HepG2 (cell line): ENCODE measurements around the gene XXYLT1. TPM values are rescaled to one million over a fixed set of nuclear protein-coding genes. Genes with fewer than 3 reads are reported as not detected.
A peak's percentile ranks its signal among the peaks of the same experiment; 100 is the strongest.

Experiments
- ATAC-seq: fragments of 200-7000 bp; cut with Tn5 transposase; 3 replicates; pipeline ENCODE4 v1.9.1; 2020; ENCODE audit warnings: mild to moderate bottlenecking, moderate library complexity
- BruUV-seq: library from RNA; stranded (reverse); fragments of 400-500 nt; replicated peaks from 2 replicates; lab custom pipeline; 2021; lab: Mats Ljungman, UMichigan
- CTCF ChIA-PET: fragments of 300-600 bp; formaldehyde crosslinking; extraction: SDS; loops from one replicate; lab custom pipeline; 2021; ENCODE audit warnings: low total read pairs, inconsistent platforms, low intra/inter-chr PET ratio; lab: Yijun Ruan, JAX
- POLR2A ChIA-PET: fragments of 350-600 bp; sonication (Branson Sonifier 250); formaldehyde crosslinking; loops from one replicate; lab custom pipeline; 2020; ENCODE audit warnings: antibody characterized with exemption, inconsistent platforms; lab: Yijun Ruan, JAX
- DNase-seq: peaks from one replicate; pipeline ENCODE4 v3.0.0-alpha.2; 2015; ENCODE audit warnings: low spot score
- FAIRE-seq: peaks from 3 replicates; lab custom pipeline; 2011; peaks lifted over from hg19 to GRCh38; lab: Jason Lieb, UNC
- H2AFZ ChIP-seq: one replicate; pipeline ENCODE4 v1.6.1; 2011; ENCODE audit warnings: low read length, inconsistent platforms
- H3K27ac ChIP-seq: fragments of 300-600 bp; 3 replicates; pipeline ENCODE4 v1.8.0; 2011; ENCODE audit warnings: mixed run types, mild to moderate bottlenecking, mixed read lengths, low read length, inconsistent platforms; ENCODE audit not compliant: insufficient read depth; ENCODE audit errors: extremely low read length
- H3K27me3 ChIP-seq, 2 experiments: fragments of 200-600 bp in 1 of 2; 2 replicates in 1 of 2; 3 replicates in 1 of 2; pipeline versions ENCODE4 v1.6.0 to v1.8.0; 2011; ENCODE audit warnings: low read length in 2 of 2, mild to moderate bottlenecking in 2 of 2, moderate library complexity in 2 of 2, inconsistent platforms in 1 of 2; ENCODE audit not compliant: insufficient read depth in 2 of 2, control insufficient read depth in 1 of 2
- H3K36me3 ChIP-seq, 2 experiments: fragments of 200-600 bp in 1 of 2; replicated peaks in 1 of 2; 2 replicates in 1 of 2; 3 replicates in 1 of 2; pipeline versions ENCODE4 v1.5.1 to v1.8.0; 2011; ENCODE audit warnings: low read length in 2 of 2, inconsistent platforms in 1 of 2; ENCODE audit not compliant: insufficient read depth in 2 of 2, control insufficient read depth in 1 of 2
- H3K4me1 ChIP-seq: 2 replicates; pipeline ENCODE4 v1.5.1; 2012; ENCODE audit warnings: low read length, inconsistent platforms; ENCODE audit not compliant: insufficient read depth
- H3K4me2 ChIP-seq: 2 replicates; pipeline ENCODE4 v1.6.0; 2011; ENCODE audit warnings: low read depth, low read length, inconsistent platforms
- H3K4me3 ChIP-seq, 3 experiments: fragments of 200-600 bp in 1 of 3; sonication (generic), shearing (Covaris generic) in 1 of 3; replicated peaks in 1 of 3; 2 replicates each; pipeline ENCODE4 v1.5.1; 2011 to 2016; ENCODE audit warnings: low read length in 3 of 3, inconsistent platforms in 2 of 3, low read depth in 2 of 3, mild to moderate bottlenecking in 2 of 3, control low read depth in 1 of 3, mixed read lengths in 1 of 3; ENCODE audit not compliant: insufficient read depth in 1 of 3
- H3K79me2 ChIP-seq: one replicate; pipeline ENCODE4 v1.6.1; 2011; ENCODE audit warnings: low read length, inconsistent platforms; ENCODE audit not compliant: insufficient read depth
- H3K9ac ChIP-seq: 2 replicates; pipeline ENCODE4 v1.6.0; 2011; ENCODE audit warnings: mild to moderate bottlenecking, low read depth, low read length, inconsistent platforms; ENCODE audit not compliant: insufficient read depth
- H3K9me3 ChIP-seq: 2 replicates; pipeline ENCODE4 v1.5.1; 2012; ENCODE audit warnings: mild to moderate bottlenecking, low read length
- H4K20me1 ChIP-seq: 2 replicates; pipeline ENCODE4 v1.6.0; 2011; ENCODE audit warnings: inconsistent platforms, mild to moderate bottlenecking, low read length, moderate library complexity; ENCODE audit not compliant: insufficient read depth
- MED1 ChIP-seq: sonication (generic); formaldehyde crosslinking; IDR thresholded peaks from 2 replicates; pipeline ENCODE4 v1.4.0; 2020; ENCODE audit warnings: missing genetic modification reagents
- SP5 ChIP-seq: IDR thresholded peaks from 2 replicates; pipeline ENCODE4 v1.6.1; 2016; ENCODE audit warnings: low read depth, borderline replicate concordance
- TOPORS ChIP-seq: sonication (generic); formaldehyde crosslinking; IDR thresholded peaks from 2 replicates; pipeline ENCODE4 v1.8.0; 2023; ENCODE audit warnings: mild to moderate bottlenecking, missing genetic modification reagents
- ZNF687 ChIP-seq: sonication (generic); formaldehyde crosslinking; IDR thresholded peaks from 2 replicates; pipeline ENCODE4 v1.5.1; 2020; ENCODE audit warnings: mild to moderate bottlenecking, missing genetic modification reagents, moderate library complexity
- ZNF773 ChIP-seq: sonication (generic); formaldehyde crosslinking; IDR thresholded peaks from 2 replicates; pipeline ENCODE4 v1.4.0; 2020; ENCODE audit warnings: missing genetic modification reagents, borderline replicate concordance
- WGBS: methylation state at CpG from one replicate; pipeline ENCODE4 v1.1.6; 2017; ENCODE audit warnings: low lambda C conversion rate; 5-methylcytosine and 5-hydroxymethylcytosine counted together
- in situ Hi-C: cut with HindIII; loops from 2 replicates; pipeline ENCODE4 v1.10.0; 2017; ENCODE audit warnings: low pct_unique_long_range_greater_than_20kb; ENCODE audit not compliant: extremely low pct_ligation_motif_present
- intact Hi-C: fragments of 100-400 bp; cut with micrococcal nuclease; formaldehyde crosslinking; loops from one replicate; pipeline ENCODE4 v1.10.0; 2022; ENCODE audit not compliant: unreplicated experiment
- polyA plus RNA-seq, 8 experiments: library from polyadenylated mRNA; depleted of rRNA in 3 of 8; stranded (reverse) in 7 of 8; unstranded in 1 of 8; fragments of >200 nt; fragmentation: Illumina TruSeq in 4 of 8; extraction: Trizol in 4 of 8; gene quantifications; 2 replicates each; pipeline versions ENCODE4 v1.2.1 to v1.2.3, GENCODE V29; 2011 to 2016; ENCODE audit warnings: low read depth in 4 of 8, missing spikeins in 1 of 8, mixed read lengths in 1 of 8; ENCODE audit not compliant: insufficient read depth in 1 of 8
- total RNA-seq, 5 experiments: library from RNA; depleted of rRNA; stranded (reverse); fragments of >200 nt; fragmentation: Illumina TruSeq; extraction: Trizol; gene quantifications; 2 replicates each; pipeline ENCODE4 v1.2.3, GENCODE V29; 2016; ENCODE audit warnings: low read depth in 1 of 5

The XXYLT1 gene
- total and polyA plus RNA-seq, 2 of the 13 experiments (the other 11 are each of a cell fraction or from before 2014, with no cell fraction given), result 17.7 to 19.0 TPM

GRCh38 chr3:195251336-195252065, 19.5 kb downstream of the XXYLT1 start:
- no peak overlapping the region for H3K27ac ChIP-seq
- TF ChIP-seq SP5 (CRISPR knock-in tag), result no peak
- 0 out of 2 replicates have a peak, but pooled peaks have one; percentile 17 for TF ChIP-seq ZNF687 (CRISPR knock-in tag)
- no peak for TF ChIP-seq TOPORS (CRISPR knock-in tag)
- no peak for TF ChIP-seq MED1 (CRISPR knock-in tag)
- no peak for TF ChIP-seq ZNF773
- TF ChIP-seq, all 625 proteins: peak for 1
- no peak overlapping the region for H2AFZ ChIP-seq
- WGBS, result 90% methylated on average over 11 of the region's 14 CpGs
- no peak overlapping the region for H3K4me2 ChIP-seq
- H3K4me3 ChIP-seq, result no peak overlapping the region
- H3K4me1 ChIP-seq, result no peaks in the 10 kb centered on the region
- ChIA-PET POLR2A (no interaction called here), CTCF (no interaction called here)
- no peak for DNase-seq
- FAIRE-seq, result no peak
- H3K36me3 ChIP-seq, result peaks cover 0 to 3% of the 10 kb centered on the region in 2 experiments; a peak in 2 of 5 replicates
- BruUV-seq, result no TSS peak
- intact Hi-C loops (no loop called here), in situ Hi-C loops (loop anchor here (10.0 kb wide), 1 partner anchor 247 kb away; no protein-coding TSS in a partner anchor)
- H3K79me2 ChIP-seq, result peaks cover 9% of the 10 kb centered on the region
- no peak for ATAC-seq
- no peak overlapping the region for H3K9ac ChIP-seq
- no peaks in the 10 kb centered on the region for H3K9me3 ChIP-seq
- H4K20me1 ChIP-seq, result no peaks in the 10 kb centered on the region
- no peaks in the 10 kb centered on the region for H3K27me3 ChIP-seq
